GM11168 (cell line): ENCODE data around the gene SMIM41.

Experiments used
- in situ Hi-C: fragments of 300-500 bp; cut with MboI; formaldehyde crosslinking; loops from one replicate; pipeline ENCODE4 v1.12.0; 2022; ENCODE audit warnings: low sequenced_read_pairs; ENCODE audit not compliant: unreplicated experiment

SMIM41 gene

GRCh38 chr12:52079576-52080402 is at the start of gene SMIM41:
SMIM41 (plus strand) TSS chr12:52079704; CDS start chr12:52079780, 76 bp downstream.
- in situ Hi-C loops, result no loop called here

- in situ Hi-C loops, result loop anchor here (5.0 kb wide), 1 partner anchor 35 kb away; the partner anchor contains the start of gene ATG101
Observed at GRCh38 chr12:52032446-52032803, 47.1 kb upstream of the SMIM41 start.

- in situ Hi-C loops, result loop anchor here (5.0 kb wide), 1 partner anchor 34 kb away; the partner anchor contains the start of gene ATG101
Observed at GRCh38 chr12:52032804-52033445, 46.6 kb upstream of the SMIM41 start.

DNA sequence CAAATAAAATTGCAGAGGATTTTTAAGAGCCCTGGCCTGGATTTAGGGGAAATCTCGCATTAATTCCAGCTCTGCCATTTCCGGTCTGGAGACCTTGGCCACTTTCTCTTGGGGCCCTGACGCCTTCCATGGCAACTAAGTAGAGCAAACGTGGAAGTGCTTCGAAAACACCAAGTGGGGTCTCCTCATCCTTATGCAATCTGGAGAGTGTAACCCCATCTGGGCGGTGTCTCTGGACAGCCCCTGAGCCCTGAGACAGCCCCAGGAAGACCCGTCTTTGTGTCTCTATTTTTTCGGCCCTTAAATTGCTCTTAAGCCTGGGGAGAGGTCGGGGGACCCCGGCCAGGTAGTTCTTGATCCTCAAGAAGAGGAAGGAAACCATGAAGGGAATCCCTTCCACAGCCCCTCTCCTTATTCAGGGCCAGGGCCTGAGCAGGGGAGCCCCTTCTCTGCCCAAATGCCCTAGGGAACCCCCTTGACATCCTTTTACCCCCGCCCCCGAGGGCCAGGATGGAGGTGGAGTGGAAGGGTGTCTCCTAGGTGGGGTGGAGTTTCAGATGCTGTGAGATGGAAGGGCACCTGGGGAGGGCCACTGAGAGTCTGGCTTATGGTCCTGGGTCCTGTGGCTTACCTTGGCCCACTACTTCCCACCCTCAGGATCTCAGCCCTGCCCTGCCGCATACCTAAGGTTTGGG is 45.9 kb upstream of the SMIM41 start:
- in situ Hi-C loops, result loop anchor here (5.0 kb wide), 1 partner anchor 34 kb away; the partner anchor contains the start of gene ATG101

DNA sequence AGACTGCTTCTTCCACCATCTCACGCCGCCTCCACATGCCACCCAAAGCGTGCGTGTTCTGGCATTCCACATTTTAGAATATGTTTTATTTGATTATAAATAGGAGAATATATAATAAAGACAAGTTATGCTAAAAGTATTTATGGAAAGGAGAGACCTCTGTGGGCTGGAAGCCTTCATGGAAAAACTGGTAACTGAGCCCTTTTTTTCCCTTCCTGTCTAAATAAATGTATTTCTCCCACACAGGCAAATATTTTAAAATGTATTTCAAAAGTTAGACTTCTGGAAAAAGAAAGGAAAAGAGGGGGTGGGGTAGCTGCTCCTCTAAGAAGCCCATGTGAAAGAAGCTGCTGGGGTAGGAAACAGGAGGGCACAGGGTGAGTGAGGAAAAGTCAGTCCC is 44.3 kb upstream of the SMIM41 start:
- in situ Hi-C loops, result no loop called here

DNA sequence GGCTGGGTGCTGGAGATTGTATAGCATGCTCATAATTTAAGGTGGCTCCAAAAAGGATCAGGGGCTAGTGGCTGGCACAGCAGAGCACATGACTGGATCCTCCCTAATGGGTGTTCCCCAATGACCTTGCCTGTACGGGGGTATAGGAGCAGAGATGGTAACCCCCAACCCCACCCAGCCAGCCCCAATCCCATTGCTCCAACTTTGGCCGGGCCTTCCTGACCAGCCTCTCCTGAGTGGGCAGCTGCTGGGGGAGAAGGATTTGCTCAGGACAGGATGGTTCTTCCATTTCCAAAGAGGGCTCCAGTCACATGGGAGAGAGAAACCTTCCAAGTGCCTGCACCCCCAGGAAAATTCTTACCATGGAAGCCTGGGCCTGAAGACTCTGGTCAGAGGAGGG is 43.6 kb upstream of the SMIM41 start:
- in situ Hi-C loops, result no loop called here

DNA sequence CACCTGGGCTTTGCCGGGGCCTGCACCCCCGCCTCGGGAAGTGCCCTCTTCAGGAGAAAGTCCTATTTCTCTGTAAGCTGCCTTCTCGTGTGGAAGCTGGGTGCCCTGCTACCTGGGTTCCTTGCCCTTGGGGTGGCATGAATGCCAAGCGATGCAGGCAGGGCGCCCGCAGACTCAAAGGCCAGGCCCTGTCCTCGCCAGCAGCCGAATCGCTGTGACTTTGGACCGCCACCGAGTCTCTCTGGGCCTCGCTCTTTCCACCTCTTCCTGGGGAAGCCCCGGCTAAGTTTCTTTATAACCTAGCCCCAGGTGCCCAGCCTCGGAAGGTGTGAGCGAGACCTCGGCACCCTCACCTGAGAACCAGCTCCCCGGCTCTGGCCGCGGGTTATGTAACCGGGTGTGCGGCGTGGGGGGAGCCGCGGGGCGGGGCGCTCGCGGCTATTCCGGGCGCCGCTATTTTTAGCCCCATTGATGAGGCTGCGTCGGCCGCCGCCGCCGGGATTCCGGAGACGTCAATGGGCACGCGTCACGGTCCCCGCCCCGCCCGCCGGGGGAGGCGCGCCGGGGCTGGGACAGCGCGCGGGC is 42.8 kb upstream of the SMIM41 start:
- in situ Hi-C loops, result no loop called here

GRCh38 chr12:52037248-52037861 is 42.1 kb upstream of the SMIM41 start:
- in situ Hi-C loops, result no loop called here

- in situ Hi-C loops, result no loop called here
Observed at GRCh38 chr12:52038447-52038846, 41.1 kb upstream of the SMIM41 start.

DNA sequence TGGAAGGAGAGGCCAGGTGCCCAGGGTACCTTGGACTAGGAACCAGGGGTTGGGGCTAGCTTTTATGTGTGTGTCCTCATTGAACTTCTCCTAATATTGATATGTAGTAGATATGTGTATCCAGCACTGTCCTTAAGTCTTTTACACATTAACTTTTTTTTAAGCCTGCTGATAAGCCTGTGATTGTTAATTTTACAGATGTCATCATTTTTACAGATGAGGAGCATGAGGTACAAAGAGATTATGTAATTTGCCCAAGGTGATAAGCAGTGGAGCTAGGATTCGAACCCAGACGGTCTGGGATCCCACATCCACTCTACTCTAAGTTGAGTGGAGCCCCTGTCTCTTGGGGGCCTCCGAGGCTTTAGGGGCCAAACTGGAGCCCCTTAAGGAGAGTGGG is 38.5 kb upstream of the SMIM41 start:
- in situ Hi-C loops, result no loop called here

GRCh38 chr12:52041695-52042123 is 37.8 kb upstream of the SMIM41 start:
- in situ Hi-C loops, result no loop called here

DNA sequence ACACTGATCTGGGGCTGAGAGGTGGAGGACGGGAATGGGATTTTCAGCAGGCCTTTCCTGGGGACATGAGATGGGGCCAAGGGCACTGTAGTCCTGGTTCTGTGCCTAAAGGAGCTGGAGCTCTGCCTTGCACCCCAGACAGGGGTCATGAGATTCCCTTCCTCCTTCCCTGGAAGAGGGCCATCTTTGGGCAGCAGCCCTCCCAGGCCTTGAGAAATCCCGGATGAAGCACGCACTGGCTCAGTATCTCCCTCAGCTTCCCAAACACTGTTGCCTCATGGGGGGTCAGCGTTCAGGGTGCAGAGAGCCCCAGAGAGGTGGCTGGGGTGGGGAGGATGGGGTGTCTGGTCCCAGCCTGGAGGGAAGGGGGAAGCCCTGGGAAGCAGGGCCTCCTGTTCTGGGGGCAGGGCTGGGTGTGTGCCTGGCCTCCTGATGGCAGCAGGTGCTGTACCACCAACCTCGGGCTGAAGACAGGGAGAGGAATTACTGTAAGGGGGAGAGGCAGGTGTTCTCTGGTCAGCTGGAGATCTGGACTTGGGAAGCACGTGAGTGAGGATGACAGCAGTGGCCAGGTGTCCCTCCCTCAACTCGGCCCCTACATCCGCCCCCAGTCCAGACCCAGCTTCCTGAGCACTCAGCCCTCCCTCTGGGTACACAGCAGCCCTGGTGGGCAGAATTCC is 36.7 kb upstream of the SMIM41 start:
- in situ Hi-C loops, result no loop called here

GRCh38 chr12:52043386-52044212 is 35.9 kb upstream of the SMIM41 start:
- in situ Hi-C loops, result no loop called here

DNA sequence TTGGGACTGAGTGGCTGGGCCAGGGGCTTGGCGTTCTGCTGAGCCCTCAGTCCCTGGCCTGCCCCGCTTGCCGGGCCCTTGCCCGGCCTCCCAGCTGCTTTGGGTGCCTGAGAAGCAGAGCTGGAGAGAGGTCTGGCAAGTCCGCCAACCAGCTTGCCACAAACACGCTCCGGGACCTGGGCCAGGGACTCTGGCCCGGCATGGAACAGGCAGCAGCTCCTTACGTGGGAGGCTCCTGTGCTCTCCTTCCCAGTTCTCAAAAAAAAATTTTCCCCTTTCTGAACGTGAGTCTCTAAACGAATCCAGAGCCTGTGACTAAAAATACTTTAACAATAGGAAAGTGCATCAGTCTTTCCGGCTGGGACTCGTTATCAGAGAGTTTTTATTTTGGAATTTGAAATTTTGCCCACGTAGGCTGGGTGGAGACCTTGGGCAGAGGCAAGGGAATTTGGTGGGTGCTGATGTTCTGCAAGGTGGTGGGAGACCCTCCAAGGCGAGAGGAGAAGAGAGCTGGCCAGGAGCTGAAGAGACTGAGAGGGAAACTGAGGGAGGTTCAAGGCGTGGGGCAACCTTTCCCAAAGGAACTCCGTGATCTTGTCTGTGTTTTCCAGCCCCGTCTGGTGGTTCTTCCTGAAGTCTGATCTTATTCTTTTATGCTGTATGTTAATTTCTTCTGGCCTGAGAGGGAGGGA is 35.1 kb upstream of the SMIM41 start:
- in situ Hi-C loops, result no loop called here

- in situ Hi-C loops, result no loop called here
Observed at GRCh38 chr12:52045794-52046199, 33.7 kb upstream of the SMIM41 start.

- in situ Hi-C loops, result no loop called here
Observed at GRCh38 chr12:52046859-52047258, 32.6 kb upstream of the SMIM41 start.

- in situ Hi-C loops, result no loop called here
Observed at GRCh38 chr12:52049286-52049685, 30.2 kb upstream of the SMIM41 start.

DNA sequence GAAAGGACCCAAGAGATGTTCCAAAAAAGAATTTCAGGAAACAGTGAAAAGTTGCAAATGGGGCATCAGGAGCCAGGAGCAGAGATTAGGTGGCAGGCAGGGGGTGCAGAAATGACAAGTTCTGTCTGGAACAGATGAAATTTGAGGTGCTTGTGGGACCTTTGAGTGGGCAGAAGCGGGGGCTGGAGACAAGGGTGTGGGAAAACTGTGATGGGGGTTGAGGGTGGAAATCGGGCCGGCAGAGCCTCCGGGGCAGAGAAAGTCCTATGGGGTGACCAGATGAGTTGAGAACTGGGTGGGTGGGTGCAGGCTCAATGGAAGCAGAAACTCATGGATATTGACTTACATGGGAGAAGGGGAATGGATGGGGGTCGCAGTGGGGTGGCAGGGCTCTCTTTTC is 29.8 kb upstream of the SMIM41 start:
- in situ Hi-C loops, result no loop called here
